Esophagus muscularis mucosa (tissue), 4 donors: ENCODE measurements around the gene AATK. TPM values are rescaled to one million over a fixed set of nuclear protein-coding genes. Genes with fewer than 3 reads are reported as not detected.

Source experiments
- DNase-seq: peaks from one replicate; pipeline ENCODE4 v3.0.0-alpha.2; 2017; ENCODE audit errors: extremely low spot score
- H3K27ac ChIP-seq, 4 donors: fragments of 200-600 bp; sonication (generic); replicated peaks in 1 of 4; 1 replicate in 3 of 4; 2 replicates in 1 of 4; pipeline ENCODE4 v1.5.1; 2016 to 2019; ENCODE audit warnings: mild to moderate bottlenecking in 1 of 4
- H3K27me3 ChIP-seq, 4 donors: fragments of 200-600 bp; sonication (generic); one replicate each; pipeline versions ENCODE4 v1.5.1 to v1.6.0; 2016 to 2019
- H3K36me3 ChIP-seq, 4 donors: fragments of 200-600 bp; sonication (generic); one replicate each; pipeline ENCODE4 v1.5.1; 2016 to 2019
- H3K4me1 ChIP-seq, 4 donors: fragments of 200-600 bp; sonication (generic); one replicate each; pipeline ENCODE4 v1.5.1; 2016 to 2019
- H3K4me3 ChIP-seq, 4 donors: fragments of 200-600 bp; sonication (generic); 1 replicate in 2 of 4; 2 replicates in 2 of 4; pipeline ENCODE4 v1.5.1; 2016 to 2019; ENCODE audit warnings: mild to moderate bottlenecking in 4 of 4, moderate library complexity in 1 of 4
- H3K9me3 ChIP-seq, 4 donors: fragments of 200-600 bp; sonication (generic); 1 replicate in 3 of 4; 2 replicates in 1 of 4; pipeline ENCODE4 v1.5.1; 2016 to 2019
- CTCF ChIP-seq, 3 experiments: fragments of 200-600 bp in 2 of 3; fragments of 450-650 bp in 1 of 3; sonication (generic) in 2 of 3; IDR thresholded peaks; one replicate each; pipeline ENCODE4 v1.5.1; 2017 to 2019; ENCODE audit warnings: antibody characterized with exemption in 3 of 3, mild to moderate bottlenecking in 2 of 3, moderate library complexity in 1 of 3
- EP300 ChIP-seq: sonication (generic); formaldehyde crosslinking; IDR thresholded peaks from one replicate; pipeline ENCODE4 v1.6.1; 2017; ENCODE audit warnings: antibody characterized with exemption
- POLR2A ChIP-seq: fragments of 450-650 bp; IDR thresholded peaks from one replicate; pipeline ENCODE4 v1.6.1; 2017; ENCODE audit warnings: antibody characterized with exemption, moderate library complexity, mild to moderate bottlenecking, low read depth
- POLR2AphosphoS5 ChIP-seq, 2 donors: sonication (generic); formaldehyde crosslinking; IDR thresholded peaks; one replicate each; pipeline ENCODE4 v1.6.1; 2017; ENCODE audit warnings: antibody characterized with exemption in 2 of 2
- WGBS: methylation state at CpG from one replicate; pipeline ENCODE4 v1.1.5; 2018; 5-methylcytosine and 5-hydroxymethylcytosine counted together
- intact Hi-C: fragments of 100-400 bp; cut with DNase I; formaldehyde crosslinking; loops from one replicate; pipeline ENCODE4 v1.15.1; 2023
- small RNA-seq, 3 donors: library from RNA; depleted of rRNA; stranded (forward); fragments of <200 nt; gene quantifications; one replicate each; pipeline ENCODE3, GENCODE V24; 2016
- total RNA-seq, 4 donors: library from RNA; depleted of rRNA; stranded (reverse); fragments of >200 nt; gene quantifications; one replicate each; pipeline versions ENCODE4 v1.1.0 to v1.2.1, GENCODE V29; 2016

AATK gene
- total RNA-seq, 4 donors from 2014 or later = 13.7 to 24.6 (median 16.0) TPM

DNA sequence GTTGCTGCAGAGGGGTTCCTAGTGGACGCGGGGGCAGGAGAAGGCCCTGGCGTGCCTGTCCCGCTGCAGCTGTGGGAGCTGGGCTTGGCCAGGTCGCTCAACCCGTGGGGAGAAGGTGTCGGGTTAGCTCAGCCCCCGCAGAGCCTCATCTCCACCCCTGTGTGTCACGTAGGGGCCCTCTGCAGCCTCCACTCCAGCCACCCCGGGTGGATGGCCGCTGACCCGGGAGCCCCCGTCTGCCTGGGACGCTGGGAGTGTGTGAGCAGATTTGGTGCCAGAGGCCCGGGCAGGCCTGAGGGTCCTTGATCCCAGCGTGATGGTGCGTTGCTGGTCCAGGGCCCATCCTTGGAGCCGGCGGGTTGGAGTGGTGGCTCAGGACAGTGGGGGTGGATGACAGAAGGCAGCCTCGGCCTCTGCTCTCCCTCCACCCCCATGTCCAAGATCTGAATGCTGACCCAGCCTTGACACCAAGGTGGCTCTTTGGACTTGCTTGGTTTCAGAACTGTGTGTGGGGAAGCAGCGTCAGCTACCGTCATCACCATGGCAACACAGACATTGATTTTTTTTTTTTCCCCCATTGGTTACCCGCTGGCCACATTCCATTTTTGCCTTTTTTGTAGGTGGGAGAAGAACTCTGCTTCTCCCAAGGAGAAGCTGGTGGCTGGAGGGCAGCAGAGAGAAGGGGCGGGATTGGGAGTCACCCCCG lies 95.3 kb downstream of the AATK start:
- Histone ChIP-seq H3K4me1 (peaks cover 2 to 33% (median 23%) of the 10 kb centered on the region in 4 donors), H3K4me3 (no peak overlapping the region), H3K9me3 (no peaks in the 10 kb centered on the region), H3K27ac (no peak overlapping the region), H3K27me3 (no peaks in the 10 kb centered on the region), H3K36me3 (peaks cover 0 to 51% (median 19%) of the 10 kb centered on the region in 4 donors)
- whole genome bisulfite sequencing = 77% methylated on average over 15 of the region's 25 CpGs
- intact Hi-C loops = no loop called here
- no peak for TF ChIP-seq CTCF (IDR thresholded peaks at IDR 0.05)
- TF ChIP-seq POLR2AphosphoS5 (IDR thresholded peaks at IDR 0.05) = no peak
- TF ChIP-seq EP300 = no peak
- no peak for TF ChIP-seq POLR2A
- DNase-seq = no peak

DNA sequence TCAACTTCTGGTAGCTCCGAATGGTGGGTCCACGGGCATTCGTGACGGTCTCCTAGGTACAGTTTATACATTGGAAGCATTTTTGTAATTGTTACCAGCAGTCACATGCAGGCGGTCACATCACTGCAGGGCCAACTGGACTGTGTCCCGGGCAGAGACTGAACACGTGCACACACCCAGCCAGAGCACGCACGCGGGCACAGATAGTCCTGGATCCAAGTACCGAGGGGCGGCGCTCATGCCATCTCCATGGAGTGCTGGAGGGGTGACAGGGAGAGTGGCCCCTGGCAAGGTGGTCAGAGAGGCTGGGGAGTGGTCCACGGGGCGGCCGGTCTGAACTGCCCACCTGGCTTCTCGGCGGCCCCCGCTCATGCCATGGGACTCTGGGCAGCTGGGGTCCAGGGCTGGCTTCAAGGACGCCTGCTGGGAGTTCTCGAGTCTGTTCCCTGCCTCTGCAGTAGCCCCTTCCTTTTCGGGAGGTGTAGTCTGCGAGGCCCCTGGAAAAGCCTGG lies 96.8 kb downstream of the AATK start:
- Histone ChIP-seq H3K27ac (no peak overlapping the region), H3K9me3 (no peaks in the 10 kb centered on the region), H3K27me3 (no peaks in the 10 kb centered on the region), H3K36me3 (peaks cover 0 to 44% (median 19%) of the 10 kb centered on the region in 4 donors), H3K4me1 (peaks cover 14 to 48% (median 38%) of the 10 kb centered on the region in 4 donors), H3K4me3 (no peak overlapping the region)
- no peak for DNase-seq
- TF ChIP-seq CTCF (IDR thresholded peaks at IDR 0.05) (no peak), POLR2A (no peak), POLR2AphosphoS5 (IDR thresholded peaks at IDR 0.05) (no peak), EP300 (no peak)
- WGBS = 69% methylated on average over 5 of the region's 23 CpGs
- intact Hi-C loops = no loop called here

DNA sequence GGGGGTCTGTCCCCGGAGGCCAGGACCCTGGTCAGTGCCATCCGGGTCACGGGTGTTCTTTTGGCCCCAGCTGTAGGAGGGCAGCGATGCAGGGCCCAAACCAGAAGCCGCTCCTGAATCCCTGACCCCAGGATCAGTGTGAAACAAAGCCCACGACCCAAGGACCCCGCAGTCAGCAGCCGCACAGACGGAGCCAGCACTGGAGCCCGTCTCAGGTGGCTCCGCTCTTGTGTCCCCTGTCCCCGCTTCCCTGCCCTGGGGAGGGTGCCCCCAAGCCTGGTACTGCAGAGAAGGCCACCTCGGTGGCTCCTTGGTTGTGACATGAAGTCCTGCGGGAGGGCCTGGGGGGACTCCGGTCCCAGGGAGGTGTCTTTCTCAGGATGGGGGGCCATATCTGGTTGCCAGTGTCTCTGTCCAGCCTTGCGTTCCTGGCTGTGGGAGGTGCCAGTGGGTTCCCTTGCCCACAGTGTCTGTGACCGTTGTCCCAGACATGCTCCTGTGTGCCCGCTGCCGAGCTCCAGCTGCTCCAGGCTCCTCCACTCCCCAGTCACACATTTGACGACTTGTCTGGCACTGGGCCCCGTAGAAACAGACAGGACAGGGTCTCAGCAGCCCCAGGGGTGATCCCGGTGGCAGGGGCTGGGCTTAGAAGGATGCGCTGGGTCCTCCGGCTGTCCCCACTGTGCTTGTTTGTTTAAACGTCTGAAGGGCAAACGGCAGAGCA lies 97.4 kb downstream of the AATK start:
- DNase-seq = no peak
- H3K9me3 ChIP-seq = no peaks in the 10 kb centered on the region
- intact Hi-C loops = no loop called here
- H3K36me3 ChIP-seq = peaks cover 0 to 38% (median 19%) of the 10 kb centered on the region in 4 donors
- peaks cover 20 to 54% (median 44%) of the 10 kb centered on the region in 4 donors for H3K4me1 ChIP-seq
- WGBS = 81% methylated on average over 16 of the region's 26 CpGs
- no peaks in the 10 kb centered on the region for H3K27me3 ChIP-seq
- no peak overlapping the region for H3K27ac ChIP-seq
- no peak for TF ChIP-seq EP300
- no peak for TF ChIP-seq CTCF (IDR thresholded peaks at IDR 0.05)
- TF ChIP-seq POLR2A = no peak
- TF ChIP-seq POLR2AphosphoS5 (IDR thresholded peaks at IDR 0.05) = no peak
- no peak overlapping the region for H3K4me3 ChIP-seq

DNA sequence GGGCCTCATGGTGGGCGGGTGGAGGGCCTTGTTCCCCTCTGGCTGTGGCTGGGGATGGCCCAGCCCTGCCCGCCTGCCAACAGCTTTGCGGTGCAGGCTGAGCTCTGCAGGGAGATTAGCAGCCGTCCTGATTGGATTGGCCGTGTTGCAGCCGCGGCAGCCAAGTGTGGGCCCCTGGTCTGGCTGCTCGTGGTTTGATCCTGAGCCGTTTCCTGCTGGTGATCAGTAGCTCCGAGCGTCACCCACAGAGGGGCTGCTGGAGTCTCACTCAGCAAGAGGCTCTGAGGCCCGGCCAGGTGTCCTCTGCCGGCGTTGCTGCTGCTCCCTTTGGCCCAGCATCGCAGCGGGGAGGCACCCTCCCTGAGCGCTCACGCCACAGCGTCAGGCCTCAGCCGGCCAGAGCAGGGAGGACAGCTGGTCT lies 98.6 kb downstream of the AATK start:
- no peak overlapping the region for H3K4me3 ChIP-seq
- no peak overlapping the region for H3K27ac ChIP-seq
- intact Hi-C loops = no loop called here
- peaks cover 0 to 32% (median 16%) of the 10 kb centered on the region in 4 donors for H3K36me3 ChIP-seq
- no peak for TF ChIP-seq CTCF (IDR thresholded peaks at IDR 0.05)
- TF ChIP-seq POLR2AphosphoS5 (IDR thresholded peaks at IDR 0.05) = no peak
- no peak for TF ChIP-seq POLR2A
- TF ChIP-seq EP300 = no peak
- no peaks in the 10 kb centered on the region for H3K27me3 ChIP-seq
- H3K9me3 ChIP-seq = no peaks in the 10 kb centered on the region
- DNase-seq = no peak
- no CpG with 5 or more reads among the region's 20 CpGs for WGBS
- peaks cover 26 to 63% (median 51%) of the 10 kb centered on the region in 4 donors for H3K4me1 ChIP-seq

Small RNA genes within 50 kb of the gene (small RNA-seq; reads per million reads assigned to genes)
- gene MIR1250 (0 to 0.19 (median 0) reads per million in 3 donors), gene MIR3065 (17.2 to 28.6 (median 24.5) reads per million in 3 donors), gene MIR657 (0 reads per million in 3 donors)

Other genes starting within 250 kb of the AATK start
- gene CHMP6, start 174.4 kb downstream of the AATK start, total RNA-seq = 10 to 100 TPM; 17.6 to 29.2 (median 25.8) TPM
- gene BAIAP2, start 131.1 kb downstream of the AATK start, total RNA-seq = 10 to 100 TPM; 31.1 to 54.5 (median 36.7) TPM
- gene PVALEF, start 714 bp downstream of the AATK start, total RNA-seq = not detected
- gene CEP131, start 56.7 kb upstream of the AATK start, total RNA-seq = 10 to 100 TPM in 1 of 4 donors, 1 to 10 TPM in 3; 4.5 to 10.6 (median 8.9) TPM
- 10 to 100 TPM; 19.5 to 31.6 (median 23.5) TPM for gene TEPSIN, start 72.8 kb upstream of the AATK start, total RNA-seq
- gene NDUFAF8, start 73.1 kb upstream of the AATK start, total RNA-seq = 10 to 100 TPM; 34.6 to 54.8 (median 40.4) TPM
- gene SLC38A10, start 129.1 kb upstream of the AATK start, total RNA-seq = 100 to 1,000 TPM in 2 of 4 donors, 10 to 100 TPM in 2; 78.0 to 103 (median 93.4) TPM
- gene BAHCC1, start 229.2 kb upstream of the AATK start, total RNA-seq = 10 to 100 TPM; 15.9 to 38.1 (median 21.1) TPM